Measurements from ENCODE around the gene SLC2A6.
"Not testable (repeated sequence)": the region's sequence is repeated elsewhere in the genome, so short reads cannot be mapped to it uniquely, and the experiment has no call there.

Gene SLC2A6

GRCh38 chr9:133463234-133463863 lies 15.6 kb downstream of the SLC2A6 start:
- in situ Hi-C loops (cut with HindIII; ENCODE audit: low sequenced_read_pairs) = no loop called here

DNA sequence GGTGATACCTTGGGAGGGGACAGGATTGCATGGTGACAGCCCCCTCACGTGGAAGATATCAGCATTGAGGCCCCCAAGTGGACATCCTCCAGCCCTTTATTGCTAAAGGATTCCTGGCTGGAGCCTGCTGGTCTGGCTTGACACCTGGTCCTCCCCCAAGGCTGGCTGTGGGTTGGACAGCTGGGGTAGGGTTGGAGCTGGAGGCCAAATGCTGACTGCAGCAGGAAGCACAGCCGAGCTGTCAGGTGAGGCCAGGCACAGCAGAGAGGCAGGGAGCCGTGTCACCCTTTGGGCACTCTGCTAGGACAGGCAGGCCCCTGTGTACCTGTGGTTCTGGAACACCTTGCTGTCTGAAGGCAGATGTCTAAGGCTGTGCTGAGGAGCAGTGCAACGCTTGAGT lies 16.9 kb downstream of the SLC2A6 start:
- in situ Hi-C loops (cut with HindIII; ENCODE audit: low sequenced_read_pairs) = no loop called here

GRCh38 chr9:133460405-133461175 lies 18.3 kb downstream of the SLC2A6 start:
- in situ Hi-C loops (cut with HindIII; ENCODE audit: low sequenced_read_pairs) = no loop called here

- in situ Hi-C loops (cut with HindIII; ENCODE audit: low sequenced_read_pairs) = no loop called here
Measured at GRCh38 chr9:133459476-133460404, 19.2 kb downstream of the SLC2A6 start, which contains the start of gene CACFD1. Gene CACFD1, plus strand, starts transcription at chr9:133459978. Its CDS starts 89 bp downstream, at chr9:133460067.

DNA sequence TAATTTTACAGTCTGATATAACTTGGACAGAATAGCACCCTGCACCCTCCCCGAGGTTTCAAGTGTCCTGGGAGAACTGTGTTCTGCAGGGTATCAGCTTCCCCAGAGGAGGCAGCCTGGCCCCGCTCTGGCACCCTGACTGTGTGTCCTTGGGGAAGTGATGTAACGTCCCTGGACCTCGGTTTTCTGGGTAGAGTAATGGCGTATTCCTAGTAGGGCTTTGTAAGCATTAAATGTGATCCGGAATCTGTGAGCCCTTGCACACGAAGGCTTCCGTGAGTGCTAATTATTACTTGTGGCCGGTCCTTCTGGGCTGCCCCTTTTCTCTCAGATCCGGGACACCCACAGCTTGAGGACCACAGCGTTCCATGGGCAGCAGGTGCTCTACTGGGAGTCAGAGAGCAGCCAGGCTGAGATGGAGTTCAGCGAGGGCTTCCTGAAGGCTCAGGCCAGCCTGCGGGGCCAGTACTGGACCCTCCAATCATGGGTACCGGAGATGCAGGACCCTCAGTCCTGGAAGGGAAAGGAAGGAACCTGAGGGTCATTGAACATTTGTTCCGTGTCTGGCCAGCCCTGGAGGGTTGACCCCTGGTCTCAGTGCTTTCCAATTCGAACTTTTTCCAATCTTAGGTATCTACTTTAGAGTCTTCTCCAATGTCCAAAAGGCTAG lies 20.1 kb downstream of the SLC2A6 start:
- in situ Hi-C loops (cut with HindIII; ENCODE audit: low sequenced_read_pairs) = no loop called here

- in situ Hi-C loops (cut with HindIII; ENCODE audit: low sequenced_read_pairs) = no loop called here
Measured at GRCh38 chr9:133457748-133458147, 21.2 kb downstream of the SLC2A6 start.

DNA sequence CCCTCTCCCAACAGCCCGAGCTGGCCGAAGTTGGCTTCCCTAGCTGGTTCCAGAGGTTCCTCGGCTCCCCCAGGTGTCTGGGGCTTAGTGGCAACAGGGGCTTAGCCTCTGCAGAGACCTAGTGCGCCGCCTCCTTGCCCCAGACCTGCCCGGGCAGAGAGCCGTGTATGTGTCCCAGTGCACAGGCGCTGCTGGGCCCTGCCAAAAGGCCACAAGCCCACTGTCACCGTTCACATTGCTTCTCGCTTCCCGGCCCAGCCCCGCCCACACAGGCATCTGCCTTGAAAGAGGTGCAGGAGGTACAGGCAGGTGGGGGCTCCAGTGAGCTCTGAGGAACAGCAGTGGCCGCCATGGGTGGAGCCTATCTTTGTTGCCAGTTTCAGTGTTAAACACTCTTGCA lies 21.7 kb downstream of the SLC2A6 start:
- in situ Hi-C loops (cut with HindIII; ENCODE audit: low sequenced_read_pairs) = no loop called here

GRCh38 chr9:133456409-133456808 lies 22.5 kb downstream of the SLC2A6 start:
- in situ Hi-C loops (cut with HindIII; ENCODE audit: low sequenced_read_pairs) = no loop called here

DNA sequence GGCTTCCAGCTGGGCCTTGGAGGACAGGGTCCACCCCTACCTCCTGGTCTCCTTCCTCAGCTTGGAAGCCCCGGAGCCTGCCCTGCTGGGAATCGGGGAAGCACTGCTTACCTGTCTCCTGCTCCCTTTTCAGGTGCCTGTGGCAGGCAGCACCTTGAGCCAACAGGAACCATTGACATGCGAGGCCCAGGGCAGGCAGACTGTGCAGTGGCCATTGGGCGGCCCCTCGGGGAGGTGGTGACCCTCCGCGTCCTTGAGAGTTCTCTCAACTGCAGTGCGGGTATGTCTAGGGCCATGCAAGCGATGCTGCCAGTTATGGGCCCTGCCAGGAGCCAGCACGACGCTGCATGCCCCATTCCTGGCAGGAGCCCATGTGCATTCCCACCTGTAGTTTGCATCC lies 23.0 kb downstream of the SLC2A6 start:
- in situ Hi-C loops (cut with HindIII; ENCODE audit: low sequenced_read_pairs) = no loop called here

DNA sequence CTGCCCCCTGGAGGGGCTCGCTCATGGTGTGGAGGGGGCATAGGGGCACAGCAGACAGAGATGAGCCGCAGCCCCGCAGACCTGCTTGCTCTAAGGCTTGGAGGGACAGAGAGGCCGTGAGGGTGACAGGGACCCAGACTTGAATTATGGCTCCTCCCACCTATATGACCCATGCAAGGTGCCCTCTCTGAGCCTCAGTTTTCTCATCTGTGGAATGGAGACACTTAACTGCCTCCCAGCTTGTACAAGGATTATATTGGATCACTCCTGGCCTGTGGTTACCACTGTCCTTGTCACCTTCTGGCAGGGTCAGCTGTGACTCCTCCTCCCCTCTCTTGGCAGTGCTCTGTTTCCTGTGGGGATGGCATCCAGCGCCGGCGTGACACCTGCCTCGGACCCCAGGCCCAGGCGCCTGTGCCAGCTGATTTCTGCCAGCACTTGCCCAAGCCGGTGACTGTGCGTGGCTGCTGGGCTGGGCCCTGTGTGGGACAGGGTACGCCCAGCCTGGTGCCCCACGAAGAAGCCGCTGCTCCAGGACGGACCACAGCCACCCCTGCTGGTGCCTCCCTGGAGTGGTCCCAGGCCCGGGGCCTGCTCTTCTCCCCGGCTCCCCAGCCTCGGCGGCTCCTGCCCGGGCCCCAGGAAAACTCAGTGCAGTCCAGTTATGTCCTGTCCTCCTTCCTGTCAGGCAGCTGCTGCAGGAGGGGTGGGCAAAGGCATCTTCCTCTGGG lies 23.8 kb downstream of the SLC2A6 start:
- in situ Hi-C loops (cut with HindIII; ENCODE audit: low sequenced_read_pairs) = no loop called here

DNA sequence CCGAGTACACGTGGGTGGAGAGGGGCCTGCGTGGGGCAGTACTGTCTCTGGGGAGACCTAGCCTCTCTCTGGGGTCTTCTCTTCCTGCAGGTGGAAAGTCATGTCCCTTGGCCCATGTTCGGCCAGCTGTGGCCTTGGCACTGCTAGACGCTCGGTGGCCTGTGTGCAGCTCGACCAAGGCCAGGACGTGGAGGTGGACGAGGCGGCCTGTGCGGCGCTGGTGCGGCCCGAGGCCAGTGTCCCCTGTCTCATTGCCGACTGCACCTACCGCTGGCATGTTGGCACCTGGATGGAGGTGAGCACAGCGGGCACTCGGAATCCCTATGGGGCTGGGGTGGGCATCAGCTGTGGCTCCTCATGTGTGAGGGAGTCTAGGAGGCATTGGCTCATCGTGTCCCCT lies 24.6 kb downstream of the SLC2A6 start:
- in situ Hi-C loops (cut with HindIII; ENCODE audit: low sequenced_read_pairs) = no loop called here

DNA sequence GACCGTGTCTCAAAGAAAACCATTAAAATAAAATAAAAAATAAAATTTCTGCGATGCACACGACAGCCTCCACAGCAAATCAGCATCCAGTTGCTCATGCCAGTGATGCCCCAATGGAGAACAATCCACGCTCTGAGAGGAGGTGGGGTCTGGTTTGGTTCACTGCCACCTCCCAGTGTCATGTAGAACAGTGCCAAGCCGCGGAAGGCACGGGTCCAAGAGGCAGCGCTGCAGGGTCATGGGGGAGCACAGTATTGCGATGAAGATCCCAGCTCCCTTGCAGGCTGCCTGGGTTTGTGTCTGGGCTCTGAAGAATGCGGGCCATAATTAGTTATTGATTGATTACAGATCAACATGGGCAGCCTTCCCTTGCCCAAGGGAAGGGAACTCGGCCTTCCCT lies 25.2 kb downstream of the SLC2A6 start:
- in situ Hi-C loops (cut with HindIII; ENCODE audit: low sequenced_read_pairs) = no loop called here

DNA sequence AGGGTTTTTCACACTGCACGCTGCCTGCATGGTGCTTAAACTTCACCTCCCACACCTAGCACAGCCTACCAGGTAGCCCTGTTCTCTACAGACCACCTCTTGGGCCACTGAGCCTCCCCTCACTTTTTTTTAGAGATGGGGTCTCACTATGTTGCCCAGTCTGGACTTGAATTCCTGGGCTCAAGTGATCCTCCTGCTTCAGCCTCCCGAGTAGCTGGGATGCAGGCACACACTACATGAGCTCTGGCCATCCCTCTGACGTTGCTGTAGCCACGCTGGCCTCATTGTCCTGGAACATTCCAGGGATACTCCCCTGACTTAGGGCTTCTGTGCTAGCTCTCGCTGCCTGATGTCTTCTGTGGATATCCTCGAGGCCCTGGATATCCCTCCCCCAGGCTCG lies 26.3 kb downstream of the SLC2A6 start:
- in situ Hi-C loops (cut with HindIII; ENCODE audit: low sequenced_read_pairs) = no loop called here

GRCh38 chr9:133451865-133452264 lies 27.0 kb downstream of the SLC2A6 start:
- in situ Hi-C loops (cut with HindIII; ENCODE audit: low sequenced_read_pairs) = not testable (repeated sequence)

GRCh38 chr9:133449760-133450159 lies 29.1 kb downstream of the SLC2A6 start:
- in situ Hi-C loops (cut with HindIII; ENCODE audit: low sequenced_read_pairs) = no loop called here

GRCh38 chr9:133448487-133448972 lies 30.4 kb downstream of the SLC2A6 start:
- in situ Hi-C loops (cut with HindIII; ENCODE audit: low sequenced_read_pairs) = no loop called here

DNA sequence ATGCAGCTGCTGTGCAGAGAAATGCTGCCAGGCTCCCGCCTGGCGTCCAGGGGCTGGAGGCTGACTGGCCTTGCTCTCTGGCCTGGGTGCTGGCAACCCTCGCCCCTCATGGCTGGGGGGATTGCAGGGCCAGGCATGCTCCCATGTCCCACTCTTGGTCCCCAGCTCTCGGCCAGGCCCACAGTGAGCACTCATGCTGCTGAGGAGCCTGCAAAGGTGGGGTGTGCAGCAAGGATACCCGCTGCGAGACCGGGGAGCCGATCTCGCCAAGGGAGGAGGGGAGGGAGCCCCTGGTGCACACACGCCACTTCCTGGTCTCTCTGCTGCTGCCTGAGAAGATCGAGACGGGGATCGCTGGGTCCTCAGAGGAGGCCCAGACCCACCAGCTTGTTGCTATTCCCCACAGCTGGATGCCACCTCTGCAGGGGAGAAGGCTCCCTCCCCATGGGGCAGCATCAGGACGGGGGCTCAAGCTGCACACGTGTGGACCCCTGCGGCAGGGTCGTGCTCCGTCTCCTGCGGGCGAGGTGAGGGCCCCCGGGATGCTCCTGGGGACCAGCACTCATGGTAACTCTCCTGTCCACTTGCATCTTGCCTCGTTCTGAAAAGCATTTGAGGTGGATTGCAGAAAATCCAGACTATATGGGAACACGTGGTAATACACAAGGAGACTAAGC lies 33.5 kb downstream of the SLC2A6 start:
- in situ Hi-C loops (cut with HindIII; ENCODE audit: low sequenced_read_pairs) = no loop called here

GRCh38 chr9:133443982-133444381 lies 34.9 kb downstream of the SLC2A6 start:
- in situ Hi-C loops (cut with HindIII; ENCODE audit: low sequenced_read_pairs) = no loop called here

GRCh38 chr9:133443248-133443647 lies 35.7 kb downstream of the SLC2A6 start:
- in situ Hi-C loops (cut with HindIII; ENCODE audit: low sequenced_read_pairs) = no loop called here
